Erythroblast (primary cell): Measurements from ENCODE around the gene IGLL1.

Experiments used
- GATA1 ChIP-seq: IDR thresholded peaks from 2 replicates; pipeline ENCODE4 v1.6.1; 2011; ENCODE audit warnings: low read depth, mild to moderate bottlenecking, control low read depth, low read length, moderate library complexity
- POLR2A ChIP-seq: IDR thresholded peaks from 2 replicates; pipeline ENCODE4 v1.6.1; 2011; ENCODE audit warnings: mild to moderate bottlenecking, low read length

DNA sequence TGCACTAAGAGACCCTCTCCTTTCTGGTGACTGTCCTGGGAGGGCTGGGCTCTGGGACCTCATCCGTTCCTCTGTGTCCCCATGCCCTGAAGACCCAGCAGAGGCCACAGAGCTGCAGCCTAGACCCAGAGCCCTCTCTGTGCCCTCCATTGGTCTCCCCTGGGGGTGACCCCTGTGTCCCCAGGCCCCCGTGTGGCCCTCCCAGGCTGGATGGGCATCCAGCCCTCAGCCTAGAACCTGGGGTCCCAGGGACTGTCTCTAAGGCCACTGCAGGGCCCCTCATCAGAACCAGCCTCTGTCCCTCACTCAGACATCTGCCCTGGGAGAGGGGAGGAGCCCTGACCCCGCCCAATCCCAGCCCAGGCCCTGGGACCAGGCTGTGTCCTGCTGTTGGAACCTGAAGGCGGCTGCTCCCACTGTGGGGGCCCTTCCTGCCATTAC, 5.7 kb downstream of the IGLL1 start:
- TF ChIP-seq POLR2A, result no peak
- TF ChIP-seq GATA1, result no peak
